ELR (cell line): ENCODE results near the gene TDP1.
A peak's percentile ranks its signal among the peaks of the same experiment; 100 is the strongest.
"Not testable (repeated sequence)": the region's sequence is repeated elsewhere in the genome, so short reads cannot be mapped to it uniquely, and the experiment has no call there.

Experiments used
- DNase-seq: peaks from one replicate; pipeline ENCODE4 v3.0.0-alpha.2; 2015; ENCODE audit warnings: low read depth

Gene TDP1

GRCh38 chr14:90049390-90049789 is 93.7 kb downstream of the TDP1 start:
- DNase-seq = no peak

DNA sequence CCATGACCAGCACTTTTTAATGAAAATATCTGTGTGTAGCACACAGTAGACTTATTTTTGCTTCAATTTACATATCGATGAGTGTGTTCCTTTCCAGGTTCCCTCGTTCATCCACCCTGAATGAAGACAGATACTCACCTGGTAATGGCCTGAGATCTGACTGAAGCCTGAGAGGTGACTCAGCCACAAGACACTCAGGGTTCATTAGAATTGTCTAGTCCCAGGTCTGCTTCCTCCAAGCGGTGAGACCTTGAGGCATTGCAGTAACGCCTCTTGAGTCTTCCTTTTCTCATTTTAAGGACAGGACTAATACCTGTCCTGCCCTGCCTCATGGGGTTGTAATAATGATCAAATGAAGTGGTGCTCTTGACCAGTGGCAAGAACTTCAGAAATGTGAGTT is 94.5 kb downstream of the TDP1 start:
- DNase-seq = no peak

DNA sequence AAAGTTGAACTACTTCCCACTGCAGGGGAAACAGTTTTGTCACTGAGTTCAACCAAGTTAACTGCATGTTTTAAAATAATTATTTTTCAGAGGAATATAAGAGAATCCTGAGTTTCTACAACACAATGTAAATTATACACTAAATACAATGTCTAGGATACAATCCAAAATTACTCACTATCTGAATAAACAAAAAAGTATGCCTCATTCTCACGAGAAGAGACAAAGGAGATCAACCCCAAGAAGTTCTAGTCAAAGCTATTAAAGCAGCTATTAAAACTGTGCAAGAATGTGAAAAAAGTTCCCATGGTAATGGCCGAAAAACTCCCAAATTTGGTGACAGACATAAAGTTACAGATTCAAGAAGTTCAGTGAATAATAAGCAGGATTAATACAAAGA is 97.3 kb downstream of the TDP1 start:
- no peak for DNase-seq

GRCh38 chr14:90054803-90055202 is 99.1 kb downstream of the TDP1 start:
- DNase-seq = no peak

GRCh38 chr14:90056826-90057225 is 101.1 kb downstream of the TDP1 start:
- DNase-seq = no peak

DNA sequence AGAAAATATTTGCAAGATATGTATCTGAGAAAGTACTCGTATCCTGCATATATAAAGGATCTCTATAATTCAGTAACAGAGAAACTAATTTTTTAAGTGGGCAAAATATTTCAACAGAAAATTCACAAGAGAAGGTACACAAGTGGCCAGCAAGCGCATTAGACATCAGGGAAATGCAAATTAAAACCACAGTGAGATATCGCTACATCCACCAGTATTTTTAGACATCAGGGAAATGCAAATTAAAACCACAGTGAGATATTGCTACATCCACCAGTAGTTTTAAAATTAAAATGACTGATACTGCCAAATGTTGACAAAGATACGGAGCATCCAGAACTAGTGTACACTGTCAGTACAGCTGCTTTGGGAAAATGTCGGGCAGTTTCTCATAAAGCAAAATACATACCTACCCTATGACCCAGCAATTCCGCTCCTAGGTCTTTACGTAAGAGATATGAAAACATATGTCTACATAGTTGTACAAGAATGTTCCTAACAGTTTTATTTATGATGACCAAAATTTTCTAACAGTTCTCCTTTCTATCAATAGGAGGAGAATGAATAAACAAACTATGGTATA is 103.2 kb downstream of the TDP1 start:
- no peak for DNase-seq

- DNase-seq = peak; percentile 68
Measured at GRCh38 chr14:90060312-90060964, 104.7 kb downstream of the TDP1 start.

DNA sequence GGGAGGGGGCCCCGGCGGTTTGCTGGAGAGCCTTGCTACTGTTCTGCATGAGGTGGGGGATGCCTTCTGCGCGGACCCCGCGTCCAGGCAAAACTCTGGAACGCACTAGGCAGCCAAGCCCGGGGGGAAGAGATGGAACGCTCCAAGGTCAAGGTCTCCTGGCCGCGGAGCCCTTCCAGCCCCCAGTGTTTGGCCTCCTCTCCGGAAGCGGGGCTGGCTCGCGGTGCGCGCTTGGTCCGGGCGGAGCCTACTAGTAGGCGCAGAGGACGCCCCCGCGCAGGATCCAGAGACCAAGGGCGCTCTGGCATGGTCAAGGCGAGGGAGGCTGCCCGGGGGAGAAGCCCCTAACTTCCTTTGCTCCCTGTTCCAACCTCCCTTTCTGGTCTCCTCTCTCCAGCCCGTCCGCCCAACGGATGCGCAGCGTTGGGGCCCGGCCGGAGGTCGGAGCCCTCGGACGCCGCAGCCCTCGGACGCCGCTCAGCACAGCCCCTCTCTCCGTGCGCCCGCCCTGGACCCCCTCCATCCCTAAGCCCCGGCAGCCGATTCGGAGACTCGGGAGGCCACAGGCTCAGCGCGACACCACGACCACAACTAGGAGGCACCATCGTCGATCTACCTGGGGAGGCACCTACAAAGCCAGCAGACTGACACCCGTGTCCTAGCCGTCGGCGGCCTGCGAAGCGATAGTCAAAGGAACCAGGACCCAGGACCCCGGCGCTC is 105.4 kb downstream of the TDP1 start:
- DNase-seq = no peak

GRCh38 chr14:90061685-90062126 is 106.0 kb downstream of the TDP1 start, which contains the start of gene KCNK13:
KCNK13 (plus strand) TSS chr14:90061994; CDS start chr14:90062206, 212 bp downstream.
- no peak for DNase-seq

DNA sequence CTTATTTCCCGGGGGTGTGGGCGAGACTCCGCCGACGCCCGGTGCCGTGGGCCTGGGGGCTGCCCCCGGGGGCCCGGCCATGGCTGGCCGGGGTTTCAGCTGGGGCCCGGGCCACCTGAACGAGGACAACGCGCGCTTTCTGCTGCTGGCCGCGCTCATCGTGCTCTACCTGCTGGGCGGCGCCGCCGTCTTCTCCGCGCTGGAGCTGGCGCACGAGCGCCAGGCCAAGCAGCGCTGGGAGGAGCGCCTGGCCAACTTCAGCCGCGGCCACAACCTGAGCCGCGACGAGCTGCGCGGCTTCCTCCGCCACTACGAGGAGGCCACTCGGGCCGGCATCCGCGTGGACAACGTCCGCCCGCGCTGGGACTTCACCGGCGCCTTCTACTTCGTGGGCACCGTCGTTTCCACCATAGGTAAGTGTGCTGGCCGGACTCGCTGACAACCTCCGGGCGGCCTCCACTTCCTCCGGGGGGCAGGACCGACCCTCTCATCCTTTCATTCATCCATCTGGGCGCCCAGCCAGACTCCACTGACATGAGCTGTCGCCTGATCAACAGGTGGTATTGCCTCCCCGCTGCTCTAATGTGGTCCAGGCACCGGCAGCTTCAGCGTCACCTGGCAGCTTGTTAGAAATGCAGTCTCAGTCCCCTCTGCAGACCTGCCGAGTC is 106.5 kb downstream of the TDP1 start:
- DNase-seq = no peak

DNA sequence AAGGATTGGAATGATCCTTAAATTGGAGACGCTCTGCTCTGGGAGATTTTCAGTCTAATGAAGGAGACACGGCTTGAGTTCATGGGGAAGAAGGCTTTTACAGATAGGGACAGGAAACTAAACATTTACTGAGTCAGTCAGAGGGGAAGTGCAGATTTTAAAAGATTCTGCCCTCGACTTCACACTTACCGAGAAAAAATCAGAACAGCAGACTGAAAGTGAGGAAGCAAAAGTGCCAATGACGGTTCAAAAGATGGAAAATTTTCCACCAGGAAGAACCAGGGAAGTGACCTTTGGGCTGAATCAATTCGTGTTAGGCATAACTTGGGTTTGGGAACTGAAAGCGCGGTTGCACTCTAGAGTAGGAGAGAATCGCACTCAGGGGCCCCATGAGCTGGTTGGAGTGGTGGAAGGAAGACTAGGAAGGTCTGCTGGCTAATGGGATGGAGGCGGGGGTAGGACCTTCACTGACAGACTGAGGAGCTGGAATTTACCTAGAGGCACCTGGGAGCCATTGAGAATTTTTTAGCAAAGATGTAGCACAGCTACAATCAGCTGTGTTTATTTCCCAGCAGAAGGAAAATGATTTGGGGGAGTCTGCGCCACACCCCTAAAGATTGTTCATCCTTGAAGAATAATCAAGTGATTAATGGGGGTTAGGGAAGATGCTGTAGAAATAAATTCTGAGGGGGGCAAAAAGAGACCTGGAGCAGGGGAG is 107.3 kb downstream of the TDP1 start:
- DNase-seq = no peak

GRCh38 chr14:90072350-90072749 is 116.6 kb downstream of the TDP1 start:
- no peak for DNase-seq

GRCh38 chr14:90079576-90079975 is 123.8 kb downstream of the TDP1 start:
- DNase-seq = no peak

- DNase-seq = peak; percentile 52
Measured at GRCh38 chr14:90087433-90087832, 131.7 kb downstream of the TDP1 start.

- no peak for DNase-seq
Measured at GRCh38 chr14:90088176-90088575, 132.4 kb downstream of the TDP1 start.

GRCh38 chr14:90089486-90089885 is 133.8 kb downstream of the TDP1 start:
- not testable (repeated sequence) for DNase-seq

DNA sequence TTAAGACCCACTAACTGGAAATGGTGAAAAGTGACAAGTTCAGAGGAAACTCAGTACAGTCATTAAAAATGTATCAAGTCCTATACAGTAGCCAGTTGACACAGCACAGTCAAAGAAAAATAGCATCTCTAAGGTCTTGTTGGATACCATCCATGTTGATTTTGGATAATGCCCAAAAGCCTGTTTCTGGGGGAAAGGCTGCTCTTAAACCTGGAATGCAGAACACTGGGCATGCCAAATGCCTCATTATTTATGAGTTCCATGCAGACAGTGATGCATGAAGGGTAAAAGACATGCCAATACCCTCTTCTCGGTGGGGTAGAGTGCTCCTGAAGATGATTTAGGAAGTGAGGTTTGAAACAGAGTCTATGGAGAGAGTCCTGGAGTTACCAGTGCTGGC is 135.7 kb downstream of the TDP1 start:
- DNase-seq = no peak

DNA sequence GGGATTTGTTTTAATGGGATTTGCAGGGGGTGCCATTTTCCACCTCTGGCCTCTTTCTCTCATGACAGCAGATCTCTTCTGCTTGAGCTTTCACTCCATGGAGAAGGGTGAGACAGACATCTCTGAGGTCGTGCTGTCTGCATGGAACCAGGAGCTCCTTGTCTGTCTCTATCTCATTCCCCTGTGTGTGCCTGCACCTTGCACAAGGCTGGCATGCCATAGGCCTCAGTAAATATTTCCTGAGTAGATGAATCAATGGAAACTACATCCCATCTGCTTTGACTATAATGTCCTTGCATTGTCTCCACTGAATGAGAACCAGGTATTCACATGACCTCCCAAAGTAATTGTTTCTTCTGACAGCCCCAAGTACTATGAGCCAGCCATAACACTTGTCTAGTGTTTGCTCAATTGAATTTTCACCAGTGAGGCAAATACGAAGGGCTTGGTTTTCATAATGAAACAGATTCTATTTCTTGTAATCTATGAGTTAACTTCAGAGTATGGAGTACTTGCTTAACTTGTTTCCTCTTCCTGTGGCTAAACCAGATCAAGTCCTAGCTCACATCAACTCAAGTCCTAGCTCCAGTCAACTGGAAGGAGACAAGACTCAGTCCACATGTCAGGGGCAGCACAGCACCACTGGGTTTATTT is 138.3 kb downstream of the TDP1 start:
- DNase-seq = peak; percentile 42
